HEK293T (cell line): Measurements from ENCODE around the gene ANKRD63.

Experiments used
- CTCF ChIA-PET: fragments of 350-600 bp; formaldehyde crosslinking; extraction: SDS; loops from one replicate; lab custom pipeline; 2021; ENCODE audit warnings: antibody characterized with exemption, inconsistent platforms; lab: Yijun Ruan, JAX
- POLR2A ChIA-PET: fragments of 350-600 bp; formaldehyde crosslinking; extraction: SDS; loops from one replicate; lab custom pipeline; 2020; ENCODE audit warnings: antibody characterized with exemption, inconsistent platforms; lab: Yijun Ruan, JAX
- DNase-seq: peaks from one replicate; pipeline ENCODE4 v3.0.0; 2012; ENCODE audit warnings: mixed read lengths; ENCODE audit errors: extremely low spot score
- ARNT ChIP-seq: fragments of 450-650 bp; IDR thresholded peaks from 2 replicates; pipeline ENCODE4 v1.6.1; 2017; ENCODE audit warnings: mild to moderate bottlenecking
- BHLHE40 ChIP-seq: fragments of 450-650 bp; IDR thresholded peaks from 2 replicates; pipeline ENCODE4 v1.6.1; 2016; ENCODE audit warnings: mild to moderate bottlenecking, moderate library complexity, borderline replicate concordance
- CTBP1 ChIP-seq: fragments of 450-650 bp; IDR thresholded peaks from 2 replicates; pipeline ENCODE4 v1.6.1; 2016; ENCODE audit warnings: borderline replicate concordance
- ELF4 ChIP-seq: fragments of 450-650 bp; IDR thresholded peaks from 2 replicates; pipeline ENCODE4 v1.6.1; 2017; ENCODE audit warnings: antibody characterized with exemption
- FOXA1 ChIP-seq: fragments of 450-650 bp; IDR thresholded peaks from 2 replicates; pipeline ENCODE4 v1.6.1; 2016; ENCODE audit warnings: mild to moderate bottlenecking
- FOXK2 ChIP-seq: fragments of 450-650 bp; IDR thresholded peaks from 2 replicates; pipeline ENCODE4 v1.6.1; 2016; ENCODE audit warnings: mild to moderate bottlenecking
- FOXM1 ChIP-seq: fragments of 450-650 bp; IDR thresholded peaks from 2 replicates; pipeline ENCODE4 v1.6.1; 2017; ENCODE audit warnings: mild to moderate bottlenecking, borderline replicate concordance
- HDGF ChIP-seq: fragments of 450-650 bp; IDR thresholded peaks from 2 replicates; pipeline ENCODE4 v1.6.1; 2017; ENCODE audit warnings: antibody characterized with exemption, borderline replicate concordance
- L3MBTL2 ChIP-seq: fragments of 450-650 bp; conservative IDR thresholded peaks from 2 replicates; pipeline ENCODE4 v1.6.1; 2016; ENCODE audit warnings: mild to moderate bottlenecking
- LEF1 ChIP-seq: fragments of 450-650 bp; IDR thresholded peaks from 2 replicates; pipeline ENCODE4 v1.6.1; 2017; ENCODE audit warnings: mild to moderate bottlenecking, borderline replicate concordance
- NFRKB ChIP-seq: fragments of 450-650 bp; IDR thresholded peaks from 2 replicates; pipeline ENCODE4 v1.6.1; 2016; ENCODE audit warnings: mild to moderate bottlenecking, moderate library complexity
- PKNOX1 ChIP-seq: fragments of 450-650 bp; IDR thresholded peaks from 2 replicates; pipeline ENCODE4 v1.6.1; 2016
- SP1 ChIP-seq: fragments of 450-650 bp; IDR thresholded peaks from 2 replicates; pipeline ENCODE4 v1.6.1; 2017
- SUZ12 ChIP-seq: fragments of 450-650 bp; IDR thresholded peaks from 2 replicates; pipeline ENCODE4 v1.6.1; 2016; ENCODE audit warnings: mild to moderate bottlenecking
- TARDBP ChIP-seq: fragments of 450-650 bp; IDR thresholded peaks from 2 replicates; pipeline ENCODE4 v1.6.1; 2016
- ZNF384 ChIP-seq: fragments of 450-650 bp; IDR thresholded peaks from 2 replicates; pipeline ENCODE4 v1.6.1; 2016

The ANKRD63 gene

GRCh38 chr15:40271685-40272484, 11.0 kb downstream of the ANKRD63 start:
- DNase-seq = no peak
- ChIA-PET POLR2A (interaction anchor here (0.6 kb wide), 1 partner anchor 248 kb away, joined by 3 read pairs; no protein-coding TSS in a partner anchor), CTCF (interaction anchor here (1.1 to 3.0 kb wide), 4 partner anchors 9 to 226 kb away, joined by 4 to 56 read pairs (median 22); no protein-coding TSS in a partner anchor)
- no peak for TF ChIP-seq ARNT
- TF ChIP-seq NFRKB = no peak

GRCh38 chr15:40270246-40270995, 12.4 kb downstream of the ANKRD63 start:
- no peak for TF ChIP-seq SUZ12
- TF ChIP-seq SP1 = no peak
- no peak for TF ChIP-seq FOXK2
- TF ChIP-seq ZNF384 = no peak
- no peak for TF ChIP-seq ELF4
- no peak for TF ChIP-seq PKNOX1
- no peak for TF ChIP-seq BHLHE40
- TF ChIP-seq CTBP1 = no peak
- TF ChIP-seq NFRKB = no peak
- no peak for TF ChIP-seq L3MBTL2
- TF ChIP-seq LEF1 = no peak
- no peak for TF ChIP-seq FOXA1
- TF ChIP-seq ARNT = no peak
- TF ChIP-seq HDGF = no peak
- no peak for TF ChIP-seq TARDBP
- TF ChIP-seq FOXM1 = no peak
- ChIA-PET CTCF (interaction anchor here (1.0 to 1.3 kb wide), 3 partner anchors 9 to 225 kb away, joined by 3 to 6 read pairs (median 6); no protein-coding TSS in a partner anchor), POLR2A (no interaction called here)
- DNase-seq = no peak

- POLR2A ChIA-PET = no interaction called here
- CTCF ChIA-PET = interaction anchor here (1.0 to 1.3 kb wide), 3 partner anchors 10 to 224 kb away, joined by 3 to 6 read pairs (median 6); no protein-coding TSS in a partner anchor
- no peak for DNase-seq
- TF ChIP-seq SP1 (no peak), SUZ12 (no peak), ARNT (no peak), LEF1 (no peak), ELF4 (no peak), PKNOX1 (no peak), NFRKB (no peak), FOXK2 (no peak), HDGF (no peak)
Observed at GRCh38 chr15:40269604-40270003, 13.3 kb downstream of the ANKRD63 start.

GRCh38 chr15:40267670-40268069, 15.2 kb downstream of the ANKRD63 start:
- TF ChIP-seq BHLHE40 = no peak
- no peak for TF ChIP-seq ZNF384
- TF ChIP-seq ARNT = no peak
- TF ChIP-seq TARDBP = no peak
- TF ChIP-seq CTBP1 = no peak
- no peak for TF ChIP-seq ELF4
- no peak for TF ChIP-seq NFRKB
- DNase-seq = no peak
- CTCF ChIA-PET = interaction anchor here (0.6 to 1.5 kb wide), 4 partner anchors 12 to 100 kb away, joined by 3 to 6 read pairs (median 4); no protein-coding TSS in a partner anchor
- POLR2A ChIA-PET = interaction anchor here (1.1 kb wide), 1 partner anchor 29 kb away, joined by 3 read pairs; the partner anchor contains the start of gene PAK6

- DNase-seq = no peak
- POLR2A ChIA-PET = no interaction called here
- TF ChIP-seq PKNOX1 (no peak), FOXK2 (no peak), FOXA1 (no peak), ZNF384 (no peak), BHLHE40 (no peak), ARNT (no peak), ELF4 (no peak), SP1 (no peak), FOXM1 (no peak), TARDBP (no peak), LEF1 (no peak), NFRKB (no peak), HDGF (no peak), SUZ12 (no peak), CTBP1 (no peak), L3MBTL2 (no peak)
- CTCF ChIA-PET = interaction anchor here (1.5 kb wide), 1 partner anchor 12 kb away, joined by 4 read pairs; no protein-coding TSS in a partner anchor
Observed at GRCh38 chr15:40266828-40267304, 16.0 kb downstream of the ANKRD63 start.

- TF ChIP-seq FOXA1 (no peak), BHLHE40 (no peak), PKNOX1 (no peak), ARNT (no peak), LEF1 (no peak)
- DNase-seq = no peak
- POLR2A ChIA-PET = no interaction called here
- CTCF ChIA-PET = no interaction called here
Observed at GRCh38 chr15:40265875-40266274, 17.0 kb downstream of the ANKRD63 start.
